Cardiac muscle cell (in vitro differentiated cells and primary cell): Measurements from ENCODE around the gene PRCD. TPM values are rescaled to one million over a fixed set of nuclear protein-coding genes. Genes with fewer than 3 reads are reported as not detected.
A peak's percentile ranks its signal among the peaks of the same experiment; 100 is the strongest.

Experiments
- DNase-seq, 2 donors: peaks; one replicate each; pipeline versions ENCODE4 v3.0.0 to v3.0.0-alpha.2; 2010 to 2017; ENCODE audit warnings: low read depth in 1 of 2, low spot score in 1 of 2
- H3K27ac ChIP-seq: fragments of 200-600 bp; sonication (generic); 2 replicates; pipeline ENCODE4 v1.5.1; 2016
- H3K27me3 ChIP-seq: fragments of 200-600 bp; sonication (generic); 2 replicates; pipeline ENCODE4 v1.6.0; 2016; ENCODE audit warnings: control low read depth
- H3K36me3 ChIP-seq: fragments of 200-600 bp; sonication (generic); 2 replicates; pipeline ENCODE4 v1.5.1; 2016; ENCODE audit warnings: control low read depth
- H3K4me1 ChIP-seq: fragments of 200-600 bp; sonication (generic); 2 replicates; pipeline ENCODE4 v1.8.1; 2017; ENCODE audit warnings: low read depth, mild to moderate bottlenecking, mixed run types
- H3K4me3 ChIP-seq: fragments of 200-600 bp; sonication (generic); 2 replicates; pipeline ENCODE4 v1.5.1; 2016; ENCODE audit warnings: mild to moderate bottlenecking
- H3K9me3 ChIP-seq: fragments of 200-600 bp; sonication (generic); 2 replicates; pipeline ENCODE4 v1.5.1; 2017; ENCODE audit warnings: low read depth, mild to moderate bottlenecking, control low read depth
- polyA plus RNA-seq: library from polyadenylated mRNA; unstranded; fragments of >200 nt; fragmentation: Nextera tagmentation; extraction: Ambion mirVana; gene quantifications from 2 replicates; pipeline ENCODE4 v1.2.1, GENCODE V29; 2016
- total RNA-seq: library from RNA; depleted of rRNA; stranded (reverse); fragments of >200 nt; gene quantifications from 2 replicates; pipeline ENCODE4 v1.2.3, GENCODE V29; 2016
- TF ChIP-seq, protein P1 (sequence below): IDR thresholded peaks from 2 replicates; pipeline ENCODE4 v1.5.1; 2012; ENCODE audit warnings: low read depth, mild to moderate bottlenecking, low read length

Gene PRCD
- total and polyA plus RNA-seq, 2 experiments from 2014 or later: 7.3 to 14.4 TPM

- TF ChIP-seq, protein P1, sequence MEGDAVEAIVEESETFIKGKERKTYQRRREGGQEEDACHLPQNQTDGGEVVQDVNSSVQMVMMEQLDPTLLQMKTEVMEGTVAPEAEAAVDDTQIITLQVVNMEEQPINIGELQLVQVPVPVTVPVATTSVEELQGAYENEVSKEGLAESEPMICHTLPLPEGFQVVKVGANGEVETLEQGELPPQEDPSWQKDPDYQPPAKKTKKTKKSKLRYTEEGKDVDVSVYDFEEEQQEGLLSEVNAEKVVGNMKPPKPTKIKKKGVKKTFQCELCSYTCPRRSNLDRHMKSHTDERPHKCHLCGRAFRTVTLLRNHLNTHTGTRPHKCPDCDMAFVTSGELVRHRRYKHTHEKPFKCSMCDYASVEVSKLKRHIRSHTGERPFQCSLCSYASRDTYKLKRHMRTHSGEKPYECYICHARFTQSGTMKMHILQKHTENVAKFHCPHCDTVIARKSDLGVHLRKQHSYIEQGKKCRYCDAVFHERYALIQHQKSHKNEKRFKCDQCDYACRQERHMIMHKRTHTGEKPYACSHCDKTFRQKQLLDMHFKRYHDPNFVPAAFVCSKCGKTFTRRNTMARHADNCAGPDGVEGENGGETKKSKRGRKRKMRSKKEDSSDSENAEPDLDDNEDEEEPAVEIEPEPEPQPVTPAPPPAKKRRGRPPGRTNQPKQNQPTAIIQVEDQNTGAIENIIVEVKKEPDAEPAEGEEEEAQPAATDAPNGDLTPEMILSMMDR: no peak
- Histone ChIP-seq H3K27ac (no peak overlapping the region), H3K36me3 (no peaks in the 10 kb centered on the region), H3K4me3 (peak overlapping the region; percentile 27), H3K27me3 (peaks cover 39% of the 10 kb centered on the region), H3K9me3 (no peaks in the 10 kb centered on the region), H3K4me1 (no peaks in the 10 kb centered on the region)
- DNase-seq: no peak
Measured at GRCh38 chr17:76584427-76585032, 44.7 kb downstream of the PRCD start.

DNA sequence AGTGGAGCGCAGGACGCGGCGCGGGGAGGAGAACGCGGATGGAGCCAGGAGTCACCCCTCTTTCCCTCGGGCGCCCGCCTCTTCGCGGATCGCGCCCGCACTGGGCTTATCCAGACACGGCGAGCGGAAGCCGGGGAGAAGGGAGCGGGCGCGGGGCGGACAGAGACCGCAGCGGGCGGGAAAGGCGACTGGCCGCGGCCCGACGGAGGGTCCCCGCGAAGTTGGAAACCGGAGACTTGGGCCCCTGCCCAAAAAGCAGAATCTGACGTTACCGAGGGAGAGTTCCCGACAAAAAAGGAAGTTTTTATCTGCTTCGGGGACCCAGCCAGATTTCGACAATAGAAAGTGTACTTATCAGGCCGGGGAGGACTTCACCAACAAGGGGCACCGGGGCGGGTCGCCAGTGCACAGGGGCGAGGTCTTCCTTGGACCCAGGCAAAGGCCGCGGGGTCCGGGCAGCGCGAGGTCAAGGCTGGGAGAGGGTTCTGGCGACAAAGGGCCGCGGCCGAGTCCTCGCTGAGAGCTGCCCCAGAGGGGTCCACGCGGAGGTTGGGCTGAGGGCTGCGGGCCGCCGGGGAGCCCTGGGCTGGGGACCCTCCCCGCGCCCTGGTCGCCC, 45.3 kb downstream of the PRCD start:
- peak in 1 of 2 donors; percentile 32 for DNase-seq
- H3K27me3 ChIP-seq: peaks cover 39% of the 10 kb centered on the region
- TF ChIP-seq, protein P1: no peak

GRCh38 chr17:76585649-76586593, 46.1 kb downstream of the PRCD start, which contains the start of gene ST6GALNAC2:
TSS of gene ST6GALNAC2 (minus strand) at chr17:76585860. CDS start at chr17:76585808, 52 bp downstream.
- TF ChIP-seq, protein P1: peak; percentile 23
- peaks cover 39% of the 10 kb centered on the region for H3K27me3 ChIP-seq

More for the DNA sequence above, 45.3 kb downstream of the PRCD start:
- H3K36me3 ChIP-seq: no peaks in the 10 kb centered on the region
- H3K4me1 ChIP-seq: no peaks in the 10 kb centered on the region
- peak overlapping the region; percentile 27 for H3K4me3 ChIP-seq
- H3K9me3 ChIP-seq: no peaks in the 10 kb centered on the region
- H3K27ac ChIP-seq: no peak overlapping the region

DNA sequence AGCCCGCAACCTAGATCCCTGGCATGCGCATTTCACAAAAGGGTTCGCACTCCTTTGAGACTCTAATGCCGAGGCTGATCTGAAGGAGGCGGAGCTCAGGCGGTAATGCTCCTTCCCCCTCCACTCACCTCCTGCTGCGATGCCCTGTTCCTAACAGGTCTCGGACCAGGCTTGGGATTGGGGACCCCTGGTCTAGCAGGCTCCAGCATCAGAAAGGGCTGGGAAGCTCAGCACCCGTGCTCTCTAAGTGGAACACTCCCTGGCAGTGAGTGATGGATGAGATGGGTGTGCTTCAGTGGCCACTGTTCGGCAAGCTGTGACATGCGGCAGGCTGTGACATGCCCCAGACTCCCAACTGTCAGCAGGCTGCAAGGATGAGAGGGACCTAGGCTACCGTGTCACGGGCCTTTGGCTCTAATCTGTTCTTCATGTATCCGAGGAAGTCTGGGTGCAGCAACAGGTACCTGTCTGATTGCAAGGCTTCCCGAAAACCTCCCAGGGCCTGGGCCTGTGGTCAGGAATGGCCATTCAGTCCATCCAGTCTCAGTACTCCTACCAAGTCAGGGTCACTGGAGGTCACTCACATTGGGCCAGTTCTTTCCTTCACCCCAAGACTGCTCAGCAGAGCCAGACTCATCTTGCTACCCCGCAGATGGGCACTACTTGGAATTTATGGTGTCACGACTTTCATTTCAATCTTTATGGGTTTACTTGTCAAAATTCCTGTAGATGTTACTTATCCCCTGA, 47.1 kb downstream of the PRCD start:
- no peak overlapping the region for H3K4me3 ChIP-seq
- no peaks in the 10 kb centered on the region for H3K4me1 ChIP-seq
- peak in 1 of 2 donors; percentile 59 for DNase-seq
- H3K9me3 ChIP-seq: no peaks in the 10 kb centered on the region
- H3K27ac ChIP-seq: no peak overlapping the region
- TF ChIP-seq, protein P1: no peak
- peaks cover 39% of the 10 kb centered on the region for H3K27me3 ChIP-seq
- no peaks in the 10 kb centered on the region for H3K36me3 ChIP-seq

More at GRCh38 chr17:76585649-76586593, 46.1 kb downstream of the PRCD start, which contains the start of gene ST6GALNAC2:
- Histone ChIP-seq H3K4me1 (no peaks in the 10 kb centered on the region), H3K4me3 (peak within 1 kb of the TSS; percentile 27), H3K27ac (no peak within 1 kb of the TSS), H3K9me3 (no peaks in the 10 kb centered on the region), H3K36me3 (no peaks in the 10 kb centered on the region)
- peak in 1 of 2 donors; percentile 84 for DNase-seq

GRCh38 chr17:76588182-76588581, 48.3 kb downstream of the PRCD start:
- no peaks in the 10 kb centered on the region for H3K4me1 ChIP-seq
- DNase-seq: no peak
- H3K27ac ChIP-seq: no peak overlapping the region
- H3K9me3 ChIP-seq: no peaks in the 10 kb centered on the region
- TF ChIP-seq, protein P1: no peak
- H3K27me3 ChIP-seq: peaks cover 32% of the 10 kb centered on the region
- H3K36me3 ChIP-seq: no peaks in the 10 kb centered on the region
- H3K4me3 ChIP-seq: no peak overlapping the region
